GM12874 (cell line): Measurements from ENCODE around the gene SIN3A.

Experiments
- TF ChIP-seq, protein P1 (sequence below): IDR thresholded peaks from 2 replicates; pipeline ENCODE4 v1.5.1; 2011; ENCODE audit warnings: low read depth, mild to moderate bottlenecking, control low read depth, low read length, moderate library complexity; ENCODE audit not compliant: insufficient read depth

The SIN3A gene

DNA sequence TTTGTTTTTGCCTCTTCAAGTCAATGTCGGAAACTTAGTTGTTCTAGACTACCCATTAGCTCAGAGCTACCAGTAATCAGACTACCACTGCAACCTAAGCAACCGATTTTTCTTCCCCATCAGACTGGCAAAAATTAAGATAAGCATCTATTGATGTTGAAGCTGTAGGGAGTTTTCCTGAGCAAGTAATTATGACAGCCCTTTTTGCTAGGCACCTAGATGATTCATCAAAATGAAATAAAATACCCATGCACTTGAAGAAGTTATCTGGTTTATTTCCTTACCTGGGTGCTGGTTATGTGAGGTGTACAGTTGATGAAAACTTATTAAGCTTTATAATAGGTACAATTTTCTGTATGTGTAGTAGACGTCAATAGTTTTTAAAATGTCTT, 116.2 kb downstream of the SIN3A start:
- TF ChIP-seq, protein P1, sequence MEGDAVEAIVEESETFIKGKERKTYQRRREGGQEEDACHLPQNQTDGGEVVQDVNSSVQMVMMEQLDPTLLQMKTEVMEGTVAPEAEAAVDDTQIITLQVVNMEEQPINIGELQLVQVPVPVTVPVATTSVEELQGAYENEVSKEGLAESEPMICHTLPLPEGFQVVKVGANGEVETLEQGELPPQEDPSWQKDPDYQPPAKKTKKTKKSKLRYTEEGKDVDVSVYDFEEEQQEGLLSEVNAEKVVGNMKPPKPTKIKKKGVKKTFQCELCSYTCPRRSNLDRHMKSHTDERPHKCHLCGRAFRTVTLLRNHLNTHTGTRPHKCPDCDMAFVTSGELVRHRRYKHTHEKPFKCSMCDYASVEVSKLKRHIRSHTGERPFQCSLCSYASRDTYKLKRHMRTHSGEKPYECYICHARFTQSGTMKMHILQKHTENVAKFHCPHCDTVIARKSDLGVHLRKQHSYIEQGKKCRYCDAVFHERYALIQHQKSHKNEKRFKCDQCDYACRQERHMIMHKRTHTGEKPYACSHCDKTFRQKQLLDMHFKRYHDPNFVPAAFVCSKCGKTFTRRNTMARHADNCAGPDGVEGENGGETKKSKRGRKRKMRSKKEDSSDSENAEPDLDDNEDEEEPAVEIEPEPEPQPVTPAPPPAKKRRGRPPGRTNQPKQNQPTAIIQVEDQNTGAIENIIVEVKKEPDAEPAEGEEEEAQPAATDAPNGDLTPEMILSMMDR: no peak

DNA sequence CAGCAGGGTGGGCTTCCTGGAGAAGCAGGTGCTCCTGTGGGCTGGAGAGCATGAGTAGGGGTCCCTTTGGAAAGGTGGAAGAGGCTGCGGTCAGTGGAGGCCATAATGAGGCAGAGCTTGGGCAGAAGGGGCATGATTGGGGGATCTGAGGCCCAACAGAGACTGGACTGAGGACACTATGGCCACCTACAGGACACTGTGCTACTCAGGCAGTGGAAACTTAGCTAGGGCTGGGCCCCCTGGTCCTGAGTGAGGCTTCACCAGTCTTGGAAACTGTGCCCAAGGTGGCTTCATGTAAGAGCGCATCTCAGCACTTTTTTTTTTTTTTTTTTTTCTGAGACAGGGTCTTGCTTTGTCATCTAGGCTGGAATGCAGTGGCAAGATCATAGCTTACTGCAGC, 121.9 kb downstream of the SIN3A start:
- TF ChIP-seq, protein P1: no peak

DNA sequence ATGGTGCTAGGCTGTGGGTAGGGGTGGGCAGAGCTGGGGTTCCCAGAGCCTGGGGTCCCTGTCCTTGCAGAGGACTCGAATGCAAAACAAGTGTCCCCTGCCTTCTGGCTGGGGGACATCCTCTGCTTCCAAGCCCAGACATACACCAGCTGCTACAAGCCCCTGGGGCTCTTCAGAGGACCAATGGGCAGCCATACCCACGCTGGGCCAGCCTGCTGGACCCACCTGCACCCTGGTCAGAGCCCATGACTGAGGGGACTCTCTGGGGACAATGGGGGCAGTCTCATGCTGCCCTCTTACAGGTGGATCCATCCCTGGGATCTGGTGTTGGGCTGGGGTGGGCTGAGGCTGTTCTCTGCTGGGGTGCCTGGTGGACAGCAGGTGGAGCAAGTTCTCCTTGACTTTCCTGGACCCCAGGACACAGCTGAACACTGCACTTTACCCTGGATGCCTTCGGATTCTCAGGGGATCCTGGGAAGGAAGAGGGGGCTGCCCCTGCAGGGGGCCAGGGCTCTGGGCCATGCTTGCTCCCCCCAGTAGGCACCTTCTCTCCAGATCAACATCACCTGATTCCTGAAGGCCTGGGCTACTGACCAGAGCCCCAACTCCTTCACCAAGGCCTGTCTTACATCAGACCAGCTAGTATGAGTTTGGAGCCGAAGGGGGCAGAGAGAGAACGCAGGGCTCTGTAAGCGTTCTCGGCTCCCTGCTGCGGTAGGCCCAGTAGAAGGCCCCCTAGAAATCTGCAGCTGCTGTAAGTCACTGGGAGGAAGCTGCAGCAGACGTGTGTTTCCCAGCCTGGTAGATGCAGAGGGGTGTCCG, 122.8 kb downstream of the SIN3A start:
- TF ChIP-seq, protein P1: no peak

GRCh38 chr15:75327491-75327890, 124.0 kb downstream of the SIN3A start:
- TF ChIP-seq, protein P1: no peak

- TF ChIP-seq, protein P1: no peak
These were observed 124.5 kb downstream of the SIN3A start for GRCh38 chr15:75327005-75327404.

DNA sequence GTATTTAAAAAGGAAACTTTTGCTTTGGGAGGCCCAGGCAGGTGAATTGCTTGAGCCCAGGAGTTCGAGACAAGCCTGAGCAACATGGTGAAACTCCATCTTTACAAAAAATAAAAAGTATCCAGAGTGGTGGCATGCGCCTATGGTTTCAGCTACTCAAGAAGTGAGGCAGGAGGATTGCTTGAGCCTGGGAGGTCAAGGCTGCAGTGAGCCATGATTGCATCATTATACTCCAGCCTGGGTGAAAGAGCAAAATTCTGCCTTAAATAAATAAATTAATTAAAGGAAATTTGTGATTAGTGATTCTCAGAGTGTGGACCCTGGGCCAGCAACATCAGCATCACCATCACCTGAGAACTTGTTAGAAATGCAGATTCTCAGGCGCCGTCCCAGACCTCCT, 125.6 kb downstream of the SIN3A start:
- TF ChIP-seq, protein P1: no peak

GRCh38 chr15:75321711-75322110, 129.8 kb downstream of the SIN3A start:
- TF ChIP-seq, protein P1: no peak
